WTC11 (cell line): ENCODE results near the gene NFIX.

Experiments
- ATF1 ChIP-seq: sonication (generic); formaldehyde crosslinking; IDR thresholded peaks from 2 replicates; pipeline ENCODE4 v1.8.1; 2023; ENCODE audit warnings: mild to moderate bottlenecking, moderate library complexity, missing genetic modification reagents
- ESRRA ChIP-seq: sonication (generic); formaldehyde crosslinking; IDR thresholded peaks from 2 replicates; pipeline ENCODE4 v1.8.1; 2022; ENCODE audit warnings: mild to moderate bottlenecking, missing genetic modification reagents, borderline replicate concordance
- GABPB1 ChIP-seq: sonication (generic); formaldehyde crosslinking; IDR thresholded peaks from 2 replicates; pipeline ENCODE4 v1.8.1; 2023; ENCODE audit warnings: mild to moderate bottlenecking, missing genetic modification reagents
- NR2C2 ChIP-seq: sonication (generic); formaldehyde crosslinking; IDR thresholded peaks from 2 replicates; pipeline ENCODE4 v1.8.0; 2022; ENCODE audit warnings: mild to moderate bottlenecking, missing genetic modification reagents
- SP1 ChIP-seq: sonication (generic); formaldehyde crosslinking; conservative IDR thresholded peaks from 2 replicates; pipeline ENCODE4 v1.8.1; 2022; ENCODE audit warnings: missing genetic modification reagents
- ZNF121 ChIP-seq: sonication (generic); formaldehyde crosslinking; IDR thresholded peaks from 2 replicates; pipeline ENCODE4 v1.8.0; 2023; ENCODE audit warnings: missing genetic modification reagents
- ZNF416 ChIP-seq: fragments of 250-450 bp; sonication (Bioruptor Pico); IDR thresholded peaks from 2 replicates; pipeline ENCODE4 v1.9.0; 2021; ENCODE audit warnings: mild to moderate bottlenecking, inconsistent platforms
- TF ChIP-seq, protein P1 (sequence below): fragments of 200-600 bp; IDR thresholded peaks from 2 replicates; pipeline ENCODE4 v1.8.0; 2022; ENCODE audit warnings: antibody characterized with exemption
- TF ChIP-seq, protein P2 (sequence below): sonication (generic); formaldehyde crosslinking; IDR thresholded peaks from 2 replicates; pipeline ENCODE4 v1.8.1; 2022; ENCODE audit warnings: mild to moderate bottlenecking, missing genetic modification reagents, moderate library complexity, borderline replicate concordance
- TF ChIP-seq, protein P3 (sequence below): sonication (generic); formaldehyde crosslinking; IDR thresholded peaks from 2 replicates; pipeline ENCODE4 v1.8.0; 2023; ENCODE audit warnings: missing genetic modification reagents
- TF ChIP-seq, protein P4 (sequence below): sonication (generic); formaldehyde crosslinking; conservative IDR thresholded peaks from 2 replicates; pipeline ENCODE4 v1.8.1; 2022; ENCODE audit warnings: mild to moderate bottlenecking, missing genetic modification reagents
- TF ChIP-seq, protein P5 (sequence below): sonication (generic); formaldehyde crosslinking; IDR thresholded peaks from 2 replicates; pipeline ENCODE4 v1.8.1; 2023; ENCODE audit warnings: mild to moderate bottlenecking, missing genetic modification reagents
- TF ChIP-seq, protein P6 (sequence below): sonication (generic); formaldehyde crosslinking; IDR thresholded peaks from 2 replicates; pipeline ENCODE4 v1.8.1; 2022; ENCODE audit warnings: low read depth, mild to moderate bottlenecking, moderate library complexity, missing genetic modification reagents, borderline replicate concordance

DNA sequence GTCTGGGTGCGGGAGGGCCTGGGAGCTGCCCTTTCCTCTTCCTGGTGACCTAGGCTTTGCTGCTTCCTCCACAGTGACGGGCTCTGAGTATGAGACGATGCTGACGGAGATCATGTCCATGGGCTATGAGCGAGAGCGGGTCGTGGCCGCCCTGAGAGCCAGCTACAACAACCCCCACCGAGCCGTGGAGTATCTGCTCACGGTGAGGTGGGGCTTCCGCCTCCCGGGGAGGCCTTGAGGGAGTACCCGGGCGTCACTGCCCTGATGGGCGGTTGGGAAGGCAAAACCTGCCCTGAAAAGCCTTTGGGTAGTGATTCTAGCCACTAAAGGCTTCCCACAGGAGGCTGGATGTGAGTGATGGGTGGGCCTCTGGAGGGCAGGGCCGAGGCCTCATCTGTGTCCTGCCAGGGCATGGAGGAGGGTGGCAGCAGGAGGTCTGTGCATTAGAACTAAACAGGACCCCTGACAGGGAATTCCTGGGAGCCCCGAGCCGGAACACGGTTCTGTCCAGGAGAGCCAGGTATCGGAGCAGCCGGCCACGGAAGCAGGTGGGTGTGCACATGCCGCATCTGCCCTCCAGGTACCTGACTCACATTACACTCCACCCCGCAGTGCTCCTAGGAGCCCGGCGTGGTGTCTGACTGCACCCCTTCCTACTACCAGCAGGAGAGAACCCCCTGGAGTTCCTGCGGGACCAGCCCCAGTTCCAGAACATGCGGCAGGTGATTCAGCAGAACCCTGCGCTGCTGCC, 46.5 kb upstream of the NFIX start:
- TF ChIP-seq, protein P1, sequence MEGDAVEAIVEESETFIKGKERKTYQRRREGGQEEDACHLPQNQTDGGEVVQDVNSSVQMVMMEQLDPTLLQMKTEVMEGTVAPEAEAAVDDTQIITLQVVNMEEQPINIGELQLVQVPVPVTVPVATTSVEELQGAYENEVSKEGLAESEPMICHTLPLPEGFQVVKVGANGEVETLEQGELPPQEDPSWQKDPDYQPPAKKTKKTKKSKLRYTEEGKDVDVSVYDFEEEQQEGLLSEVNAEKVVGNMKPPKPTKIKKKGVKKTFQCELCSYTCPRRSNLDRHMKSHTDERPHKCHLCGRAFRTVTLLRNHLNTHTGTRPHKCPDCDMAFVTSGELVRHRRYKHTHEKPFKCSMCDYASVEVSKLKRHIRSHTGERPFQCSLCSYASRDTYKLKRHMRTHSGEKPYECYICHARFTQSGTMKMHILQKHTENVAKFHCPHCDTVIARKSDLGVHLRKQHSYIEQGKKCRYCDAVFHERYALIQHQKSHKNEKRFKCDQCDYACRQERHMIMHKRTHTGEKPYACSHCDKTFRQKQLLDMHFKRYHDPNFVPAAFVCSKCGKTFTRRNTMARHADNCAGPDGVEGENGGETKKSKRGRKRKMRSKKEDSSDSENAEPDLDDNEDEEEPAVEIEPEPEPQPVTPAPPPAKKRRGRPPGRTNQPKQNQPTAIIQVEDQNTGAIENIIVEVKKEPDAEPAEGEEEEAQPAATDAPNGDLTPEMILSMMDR, result no peak
- TF ChIP-seq, protein P2, sequence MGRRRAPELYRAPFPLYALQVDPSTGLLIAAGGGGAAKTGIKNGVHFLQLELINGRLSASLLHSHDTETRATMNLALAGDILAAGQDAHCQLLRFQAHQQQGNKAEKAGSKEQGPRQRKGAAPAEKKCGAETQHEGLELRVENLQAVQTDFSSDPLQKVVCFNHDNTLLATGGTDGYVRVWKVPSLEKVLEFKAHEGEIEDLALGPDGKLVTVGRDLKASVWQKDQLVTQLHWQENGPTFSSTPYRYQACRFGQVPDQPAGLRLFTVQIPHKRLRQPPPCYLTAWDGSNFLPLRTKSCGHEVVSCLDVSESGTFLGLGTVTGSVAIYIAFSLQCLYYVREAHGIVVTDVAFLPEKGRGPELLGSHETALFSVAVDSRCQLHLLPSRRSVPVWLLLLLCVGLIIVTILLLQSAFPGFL, result no peak
- no peak for TF ChIP-seq ESRRA (CRISPR knock-in tag)
- no peak for TF ChIP-seq SP1
- no peak for TF ChIP-seq NR2C2 (CRISPR knock-in tag)
- TF ChIP-seq, protein P3, sequence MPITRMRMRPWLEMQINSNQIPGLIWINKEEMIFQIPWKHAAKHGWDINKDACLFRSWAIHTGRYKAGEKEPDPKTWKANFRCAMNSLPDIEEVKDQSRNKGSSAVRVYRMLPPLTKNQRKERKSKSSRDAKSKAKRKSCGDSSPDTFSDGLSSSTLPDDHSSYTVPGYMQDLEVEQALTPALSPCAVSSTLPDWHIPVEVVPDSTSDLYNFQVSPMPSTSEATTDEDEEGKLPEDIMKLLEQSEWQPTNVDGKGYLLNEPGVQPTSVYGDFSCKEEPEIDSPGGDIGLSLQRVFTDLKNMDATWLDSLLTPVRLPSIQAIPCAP (CRISPR knock-in tag), result no peak
- TF ChIP-seq, protein P4, sequence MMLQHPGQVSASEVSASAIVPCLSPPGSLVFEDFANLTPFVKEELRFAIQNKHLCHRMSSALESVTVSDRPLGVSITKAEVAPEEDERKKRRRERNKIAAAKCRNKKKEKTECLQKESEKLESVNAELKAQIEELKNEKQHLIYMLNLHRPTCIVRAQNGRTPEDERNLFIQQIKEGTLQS (CRISPR knock-in tag), result no peak
- TF ChIP-seq, protein P5, sequence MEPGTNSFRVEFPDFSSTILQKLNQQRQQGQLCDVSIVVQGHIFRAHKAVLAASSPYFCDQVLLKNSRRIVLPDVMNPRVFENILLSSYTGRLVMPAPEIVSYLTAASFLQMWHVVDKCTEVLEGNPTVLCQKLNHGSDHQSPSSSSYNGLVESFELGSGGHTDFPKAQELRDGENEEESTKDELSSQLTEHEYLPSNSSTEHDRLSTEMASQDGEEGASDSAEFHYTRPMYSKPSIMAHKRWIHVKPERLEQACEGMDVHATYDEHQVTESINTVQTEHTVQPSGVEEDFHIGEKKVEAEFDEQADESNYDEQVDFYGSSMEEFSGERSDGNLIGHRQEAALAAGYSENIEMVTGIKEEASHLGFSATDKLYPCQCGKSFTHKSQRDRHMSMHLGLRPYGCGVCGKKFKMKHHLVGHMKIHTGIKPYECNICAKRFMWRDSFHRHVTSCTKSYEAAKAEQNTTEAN (CRISPR knock-in tag), result no peak
- TF ChIP-seq, protein P6, sequence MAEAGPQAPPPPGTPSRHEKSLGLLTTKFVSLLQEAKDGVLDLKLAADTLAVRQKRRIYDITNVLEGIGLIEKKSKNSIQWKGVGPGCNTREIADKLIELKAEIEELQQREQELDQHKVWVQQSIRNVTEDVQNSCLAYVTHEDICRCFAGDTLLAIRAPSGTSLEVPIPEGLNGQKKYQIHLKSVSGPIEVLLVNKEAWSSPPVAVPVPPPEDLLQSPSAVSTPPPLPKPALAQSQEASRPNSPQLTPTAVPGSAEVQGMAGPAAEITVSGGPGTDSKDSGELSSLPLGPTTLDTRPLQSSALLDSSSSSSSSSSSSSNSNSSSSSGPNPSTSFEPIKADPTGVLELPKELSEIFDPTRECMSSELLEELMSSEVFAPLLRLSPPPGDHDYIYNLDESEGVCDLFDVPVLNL, result no peak
- no peak for TF ChIP-seq ZNF416 (CRISPR knock-in tag)
- no peak for TF ChIP-seq ZNF121 (CRISPR knock-in tag)
- TF ChIP-seq GABPB1 (CRISPR knock-in tag), result no peak
- no peak for TF ChIP-seq ATF1 (CRISPR knock-in tag)
